ENCODE measurements around the gene CCHCR1. TPM values are rescaled to one million over a fixed set of nuclear protein-coding genes. Genes with fewer than 3 reads are reported as not detected.

The CCHCR1 gene
- total RNA-seq, 4 donors from 2014 or later = 28.3 to 86.6 (median 36.2) TPM

GRCh38 chr6:31125162-31125561 lies 32.4 kb downstream of the CCHCR1 start:
- H3K4me3 ChIP-seq = no peak overlapping the region
- H3K4me1 ChIP-seq = peaks cover 0 to 7% (median 0%) of the 10 kb centered on the region in 4 donors
- no peaks in the 10 kb centered on the region for H3K9me3 ChIP-seq
- DNase-seq = no peak
- H3K27ac ChIP-seq = no peak overlapping the region
- no peaks in the 10 kb centered on the region for H3K36me3 ChIP-seq
- no peaks in the 10 kb centered on the region for H3K27me3 ChIP-seq
- no peak for TF ChIP-seq CTCF (IDR thresholded peaks at IDR 0.05)

DNA sequence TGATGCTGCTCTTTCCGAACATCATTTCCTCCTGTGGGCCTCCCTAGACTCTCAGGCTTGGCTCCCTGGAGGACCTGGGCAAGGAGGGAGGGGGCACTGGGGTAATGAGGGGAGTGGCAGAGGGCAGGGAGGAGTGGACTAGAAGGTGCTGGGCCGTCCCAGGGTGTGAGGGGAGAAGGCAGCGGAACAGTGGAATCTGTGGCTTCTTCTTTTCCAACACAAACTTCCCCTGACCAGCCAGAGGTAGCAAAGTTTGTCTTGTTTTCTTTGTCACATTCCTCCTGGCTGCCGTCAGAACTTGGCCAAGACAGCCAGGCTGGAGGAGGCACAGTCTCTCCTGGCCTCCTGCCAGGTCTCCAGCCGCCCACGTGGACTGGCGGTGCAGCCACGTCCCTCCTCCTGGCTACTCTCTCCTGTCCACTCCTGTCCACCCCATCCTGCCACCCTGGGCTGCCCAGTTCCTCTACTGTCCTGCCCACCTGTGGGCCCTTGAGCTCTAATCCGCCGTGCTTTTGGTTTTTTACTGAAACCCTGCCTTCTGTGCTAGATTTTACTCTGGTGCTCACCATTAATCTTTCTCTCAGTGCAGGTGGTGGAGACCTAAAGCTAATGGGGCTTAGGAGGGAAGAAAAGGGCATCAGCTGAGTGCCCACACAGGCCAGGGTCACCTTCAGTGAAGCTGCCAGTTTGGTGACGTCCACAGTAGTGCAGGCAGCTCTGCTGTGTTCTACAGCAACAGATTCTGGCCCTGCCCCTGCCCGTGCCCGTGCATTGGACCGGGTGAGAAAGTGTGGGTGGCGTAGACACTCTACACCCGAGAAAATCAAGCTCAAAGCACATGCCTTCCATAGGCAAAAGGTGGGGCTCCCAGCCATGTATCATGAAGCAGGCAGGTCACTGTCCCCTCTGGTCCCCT lies 34.6 kb downstream of the CCHCR1 start:
- Histone ChIP-seq H3K27ac (no peak overlapping the region), H3K36me3 (no peaks in the 10 kb centered on the region), H3K9me3 (no peaks in the 10 kb centered on the region), H3K27me3 (no peaks in the 10 kb centered on the region), H3K4me3 (no peak overlapping the region), H3K4me1 (peaks cover 0 to 7% (median 0%) of the 10 kb centered on the region in 4 donors)
- TF ChIP-seq CTCF (IDR thresholded peaks at IDR 0.05) (no peak), POLR2A (IDR thresholded peaks at IDR 0.05) (no peak)
- no peak for DNase-seq

DNA sequence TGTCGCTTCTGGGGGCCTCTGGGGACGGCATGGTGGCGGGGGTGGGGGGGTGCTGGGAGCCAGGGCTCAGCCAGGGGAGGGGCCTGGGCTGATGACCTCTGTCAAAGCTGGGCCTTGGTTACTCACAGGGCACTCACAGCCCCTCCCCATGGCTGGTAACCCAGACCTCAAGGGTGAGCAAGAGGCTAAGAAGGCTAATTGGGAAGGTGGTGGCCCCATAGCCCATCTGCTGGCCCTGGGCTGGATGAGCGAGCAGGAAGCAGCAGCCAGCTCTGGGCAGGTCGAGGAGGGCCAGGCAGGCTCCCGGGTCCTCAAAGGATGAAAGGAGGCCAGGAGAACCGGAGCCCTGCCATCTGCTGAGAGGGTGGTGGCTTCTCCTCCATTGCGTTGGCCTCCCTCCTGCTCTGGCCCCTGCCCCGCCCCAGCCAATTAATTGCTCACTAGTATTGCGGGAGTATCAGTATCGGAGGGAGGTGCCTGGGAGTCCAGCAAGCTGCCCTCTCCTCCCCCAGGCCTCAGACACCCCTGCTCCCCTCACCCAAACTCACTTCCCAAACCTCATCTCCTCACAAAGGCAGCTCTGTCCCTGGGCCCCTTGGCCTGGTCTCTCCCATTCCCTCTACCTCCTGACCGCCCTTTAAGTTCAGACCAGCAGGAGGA lies 36.3 kb downstream of the CCHCR1 start:
- H3K4me1 ChIP-seq = peaks cover 0 to 1% (median 0%) of the 10 kb centered on the region in 4 donors
- H3K27ac ChIP-seq = no peak overlapping the region
- H3K27me3 ChIP-seq = no peaks in the 10 kb centered on the region
- H3K9me3 ChIP-seq = no peaks in the 10 kb centered on the region
- TF ChIP-seq CTCF (IDR thresholded peaks at IDR 0.05) (no peak), POLR2A (IDR thresholded peaks at IDR 0.05) (no peak)
- H3K4me3 ChIP-seq = no peak overlapping the region
- no peaks in the 10 kb centered on the region for H3K36me3 ChIP-seq
- no peak for DNase-seq

- no peak for DNase-seq
- H3K4me1 ChIP-seq = no peaks in the 10 kb centered on the region
- no peaks in the 10 kb centered on the region for H3K36me3 ChIP-seq
- H3K27me3 ChIP-seq = no peaks in the 10 kb centered on the region
- H3K9me3 ChIP-seq = no peaks in the 10 kb centered on the region
- TF ChIP-seq POLR2A (IDR thresholded peaks at IDR 0.05) = no peak
- no peak for TF ChIP-seq CTCF (IDR thresholded peaks at IDR 0.05)
- H3K27ac ChIP-seq = no peak within 1 kb of the TSS
- H3K4me3 ChIP-seq = no peak within 1 kb of the TSS
Observed at GRCh38 chr6:31120151-31120915, 37.3 kb downstream of the CCHCR1 start, which contains the start of gene CDSN. TSS of gene CDSN (minus strand) at chr6:31120446. CDS start at chr6:31120419, 27 bp downstream.

DNA sequence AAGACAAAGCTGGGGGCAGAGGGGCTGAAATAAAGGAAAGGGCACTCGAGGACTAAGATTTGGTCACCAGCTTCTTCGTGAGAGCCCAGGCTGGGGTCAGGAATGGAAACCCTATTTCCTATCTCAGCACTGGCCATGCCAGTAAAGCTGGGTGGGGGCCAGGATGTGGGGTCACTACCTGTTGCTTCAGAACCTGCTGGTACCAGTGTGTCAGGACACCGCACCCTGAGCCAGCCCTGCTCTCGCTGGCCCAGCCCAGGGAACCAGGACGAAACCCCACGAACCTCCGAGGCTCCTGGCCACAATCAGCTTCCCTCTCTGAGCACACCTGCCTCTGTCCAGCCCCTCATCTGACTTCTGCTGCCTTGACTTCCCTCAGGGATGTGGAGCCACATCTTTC lies 39.4 kb downstream of the CCHCR1 start:
- H3K27me3 ChIP-seq = no peaks in the 10 kb centered on the region
- peaks cover 0 to 12% (median 0%) of the 10 kb centered on the region in 4 donors for H3K4me1 ChIP-seq
- H3K4me3 ChIP-seq = no peak overlapping the region
- no peak overlapping the region for H3K27ac ChIP-seq
- H3K36me3 ChIP-seq = no peaks in the 10 kb centered on the region
- H3K9me3 ChIP-seq = no peaks in the 10 kb centered on the region
- no peak for TF ChIP-seq POLR2A (IDR thresholded peaks at IDR 0.05)
- TF ChIP-seq CTCF (IDR thresholded peaks at IDR 0.05) = no peak
- DNase-seq = peak in 1 of 3 donors; percentile 11

Data from Peyer's patch (tissue), 4 donors.